ENCODE results near the gene C1QTNF1.

The C1QTNF1 gene

GRCh38 chr17:78993241-78993956 is 30.6 kb upstream of the C1QTNF1 start:
- peak; percentile 58 for DNase-seq

GRCh38 chr17:78993981-78994671 is 29.8 kb upstream of the C1QTNF1 start:
- DNase-seq, result no peak

- no peak for DNase-seq
Observed at GRCh38 chr17:78995022-78995760, 28.8 kb upstream of the C1QTNF1 start.

GRCh38 chr17:78995761-78996451 is 28.1 kb upstream of the C1QTNF1 start:
- DNase-seq, result no peak

GRCh38 chr17:78996781-78997201 is 27.2 kb upstream of the C1QTNF1 start:
- no peak for DNase-seq

GRCh38 chr17:78997231-78997741 is 26.7 kb upstream of the C1QTNF1 start:
- DNase-seq, result no peak

GRCh38 chr17:78997881-78998280 is 26.1 kb upstream of the C1QTNF1 start:
- DNase-seq, result no peak

GRCh38 chr17:78998311-78999055 is 25.5 kb upstream of the C1QTNF1 start:
- no peak for DNase-seq

- no peak for DNase-seq
Observed at GRCh38 chr17:78999056-78999768, 24.8 kb upstream of the C1QTNF1 start.

GRCh38 chr17:78999947-79000395 is 24.0 kb upstream of the C1QTNF1 start:
- no peak for DNase-seq

GRCh38 chr17:79000396-79001189 is 23.4 kb upstream of the C1QTNF1 start:
- DNase-seq, result no peak

- no peak for DNase-seq
Observed at GRCh38 chr17:79001190-79002020, 22.6 kb upstream of the C1QTNF1 start.

GRCh38 chr17:79002291-79002690 is 21.7 kb upstream of the C1QTNF1 start:
- DNase-seq, result no peak

GRCh38 chr17:79002796-79003593 is 21.0 kb upstream of the C1QTNF1 start:
- DNase-seq, result no peak

- no peak for DNase-seq
Observed at GRCh38 chr17:79003661-79004411, 20.1 kb upstream of the C1QTNF1 start.

- DNase-seq, result no peak
Observed at GRCh38 chr17:79005063-79005861, 18.7 kb upstream of the C1QTNF1 start.

GRCh38 chr17:79006046-79006445 is 17.9 kb upstream of the C1QTNF1 start:
- DNase-seq, result no peak

All from activated CD4-positive, alpha-beta T cell treated with anti-CD3 and anti-CD28 coated beads, Interleukin-2, Interleukin-6, amounts not matched to agents 100 ng/mL and 50 ng/mL, durations not matched to agents 16 hours and 8 hours (primary cell).